GM10266 (cell line): ENCODE measurements around the gene BRINP2.
"Not testable (repeated sequence)": the region's sequence is repeated elsewhere in the genome, so short reads cannot be mapped to it uniquely, and the experiment has no call there.

Source experiments
- DNase-seq: peaks from one replicate; pipeline ENCODE4 v3.0.0; 2012; ENCODE audit errors: extremely low spot score
- TF ChIP-seq, protein P1 (sequence below): IDR thresholded peaks from 2 replicates; pipeline ENCODE4 v1.5.1; 2012; ENCODE audit warnings: mild to moderate bottlenecking, low read depth; ENCODE audit not compliant: control insufficient read depth, insufficient read depth; ENCODE audit errors: missing control alignments

Gene BRINP2

DNA sequence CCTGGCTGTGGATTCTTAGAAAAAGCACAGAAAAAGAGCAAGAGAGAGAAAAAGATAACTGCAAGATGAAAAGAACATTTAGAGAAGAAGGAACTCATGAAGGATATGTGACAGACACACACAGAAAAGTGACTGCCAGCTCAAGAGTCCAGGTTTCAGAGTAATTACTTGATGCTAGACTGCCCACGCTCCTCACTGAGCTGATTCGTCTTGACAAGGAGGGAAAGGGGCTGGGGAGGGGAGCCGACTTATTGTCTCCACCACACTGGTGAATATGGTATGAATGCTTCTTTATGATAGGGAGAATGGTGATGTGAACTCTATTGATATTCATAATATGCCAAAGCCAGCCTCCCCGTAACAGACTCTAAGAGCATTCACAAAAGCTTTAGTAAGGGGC is 140.4 kb downstream of the BRINP2 start:
- no peak for DNase-seq
- TF ChIP-seq, protein P1, sequence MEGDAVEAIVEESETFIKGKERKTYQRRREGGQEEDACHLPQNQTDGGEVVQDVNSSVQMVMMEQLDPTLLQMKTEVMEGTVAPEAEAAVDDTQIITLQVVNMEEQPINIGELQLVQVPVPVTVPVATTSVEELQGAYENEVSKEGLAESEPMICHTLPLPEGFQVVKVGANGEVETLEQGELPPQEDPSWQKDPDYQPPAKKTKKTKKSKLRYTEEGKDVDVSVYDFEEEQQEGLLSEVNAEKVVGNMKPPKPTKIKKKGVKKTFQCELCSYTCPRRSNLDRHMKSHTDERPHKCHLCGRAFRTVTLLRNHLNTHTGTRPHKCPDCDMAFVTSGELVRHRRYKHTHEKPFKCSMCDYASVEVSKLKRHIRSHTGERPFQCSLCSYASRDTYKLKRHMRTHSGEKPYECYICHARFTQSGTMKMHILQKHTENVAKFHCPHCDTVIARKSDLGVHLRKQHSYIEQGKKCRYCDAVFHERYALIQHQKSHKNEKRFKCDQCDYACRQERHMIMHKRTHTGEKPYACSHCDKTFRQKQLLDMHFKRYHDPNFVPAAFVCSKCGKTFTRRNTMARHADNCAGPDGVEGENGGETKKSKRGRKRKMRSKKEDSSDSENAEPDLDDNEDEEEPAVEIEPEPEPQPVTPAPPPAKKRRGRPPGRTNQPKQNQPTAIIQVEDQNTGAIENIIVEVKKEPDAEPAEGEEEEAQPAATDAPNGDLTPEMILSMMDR, result no peak

DNA sequence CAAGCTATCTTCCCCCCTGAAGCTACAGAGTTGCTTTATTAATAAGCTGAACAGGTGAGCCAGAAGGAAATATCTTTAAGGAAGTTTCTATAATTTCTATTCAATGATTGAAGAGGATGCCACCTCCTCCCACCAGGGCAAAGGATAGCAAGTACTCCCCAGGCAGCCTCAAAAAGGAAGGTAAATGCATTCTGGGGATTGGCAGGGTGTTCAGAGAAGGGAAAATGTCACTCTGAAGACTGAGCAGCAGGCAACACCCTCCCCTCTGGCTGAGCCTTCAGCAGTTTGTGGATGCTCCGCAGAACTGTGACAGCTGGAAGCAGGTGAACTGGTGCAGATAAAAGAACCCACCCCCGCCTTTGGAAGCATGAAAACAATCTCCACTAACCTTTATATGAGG is 140.8 kb downstream of the BRINP2 start:
- TF ChIP-seq, protein P1, result no peak
- DNase-seq, result no peak

DNA sequence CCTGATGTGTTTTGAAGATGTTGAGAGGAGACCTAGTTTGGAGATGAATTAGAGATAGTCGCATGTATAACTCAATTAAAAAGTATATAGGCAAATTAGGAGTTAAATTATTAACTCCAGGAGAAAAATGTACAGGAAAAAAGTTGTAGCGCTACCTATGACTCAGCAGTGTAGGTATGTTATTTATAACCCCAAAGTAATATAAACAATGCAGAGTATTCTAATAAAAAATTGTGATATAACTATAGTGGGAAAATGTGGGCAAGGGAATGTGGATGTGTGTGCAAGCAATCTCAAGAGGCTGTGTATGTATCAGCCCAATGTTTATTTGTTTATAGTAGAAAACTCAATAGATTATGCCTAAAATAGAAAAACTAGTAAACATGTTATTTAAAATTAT is 144.5 kb downstream of the BRINP2 start:
- DNase-seq, result no peak
- TF ChIP-seq, protein P1, result no peak

DNA sequence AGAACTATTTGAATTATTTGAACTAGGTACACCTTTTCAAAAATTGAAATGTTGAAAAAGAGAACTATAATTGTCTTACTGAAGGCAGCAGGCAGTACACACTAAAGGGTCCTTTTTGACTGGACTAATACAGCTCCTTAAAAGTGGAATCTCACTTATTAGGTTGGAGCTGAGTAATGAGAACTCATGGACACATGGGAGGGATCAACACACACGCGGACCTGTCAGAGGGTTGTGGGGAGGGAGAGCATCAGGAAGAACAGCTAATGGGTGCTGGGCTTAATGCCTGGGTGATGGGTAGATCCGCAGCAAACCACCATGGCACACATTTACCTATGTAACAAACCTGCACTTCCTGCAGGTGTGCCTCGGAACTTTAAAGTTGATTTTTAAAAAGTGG is 145.0 kb downstream of the BRINP2 start:
- no peak for DNase-seq
- TF ChIP-seq, protein P1, result no peak

DNA sequence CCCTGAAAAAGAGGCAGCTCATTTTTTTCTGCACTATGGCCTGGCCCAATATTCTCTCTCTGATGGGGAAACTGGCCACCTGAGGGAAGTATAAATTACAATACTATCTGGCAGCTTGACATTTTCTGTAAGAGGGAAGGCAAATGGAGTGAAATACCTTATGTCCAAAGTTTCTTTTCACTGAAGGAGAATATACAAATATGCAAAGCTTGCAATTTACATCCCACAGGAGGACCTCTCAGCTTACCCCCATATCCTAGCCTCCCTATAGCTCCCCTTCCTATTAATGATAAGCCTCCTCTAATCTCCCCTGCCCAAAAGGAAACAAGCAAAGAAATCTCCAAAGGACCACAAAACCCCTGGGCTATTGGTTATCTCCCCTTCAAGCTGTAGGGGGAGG is 150.7 kb downstream of the BRINP2 start:
- not testable (repeated sequence) for DNase-seq

DNA sequence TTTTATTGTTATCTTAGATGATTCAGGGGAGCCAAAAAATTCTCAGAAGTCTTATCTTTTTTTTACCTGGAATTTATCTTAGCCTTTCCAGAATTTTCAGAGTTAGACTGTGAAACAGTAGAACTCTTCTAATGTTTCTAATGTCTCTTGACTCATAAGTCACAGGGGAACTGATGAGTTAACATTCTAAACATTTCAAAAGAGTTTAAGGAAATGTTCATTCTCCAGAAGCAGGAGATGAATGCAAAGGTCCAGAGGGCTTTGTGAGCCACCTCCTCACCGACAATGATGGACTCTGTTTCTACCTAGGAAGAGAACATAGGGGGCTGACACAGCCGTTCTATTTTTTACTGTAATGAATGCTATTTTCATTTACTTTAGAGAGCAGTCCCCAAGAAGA is 157.5 kb downstream of the BRINP2 start:
- DNase-seq, result no peak
- TF ChIP-seq, protein P1, result no peak

DNA sequence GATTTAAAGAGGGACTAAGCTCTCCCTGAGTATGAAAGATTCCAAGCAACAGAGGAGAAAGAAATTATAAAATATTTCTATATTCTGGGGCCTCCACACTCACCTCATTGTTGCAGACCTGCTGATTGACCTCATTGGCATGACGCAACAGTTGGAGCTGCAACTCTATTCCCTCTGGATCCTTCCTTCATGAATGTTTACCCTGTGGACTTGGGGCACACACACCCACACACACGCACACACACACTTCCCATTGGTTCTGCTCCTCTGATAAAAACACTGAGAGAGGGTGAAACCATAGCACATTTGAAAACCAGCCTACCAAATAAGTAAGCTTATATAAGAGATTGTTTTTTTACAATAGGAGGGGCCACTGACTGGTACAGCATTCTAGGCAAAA is 159.1 kb downstream of the BRINP2 start:
- TF ChIP-seq, protein P1, result no peak
- no peak for DNase-seq
